DMS 273 treated with DMSO at 0.1 percent for 48 hours (cell line): ENCODE measurements around the gene CDC42SE1.

ENCODE experiments used
- DNase-seq: peaks from one replicate; lab custom pipeline; 2025; lab: John Stamatoyannopoulos, UW

The CDC42SE1 gene

DNA sequence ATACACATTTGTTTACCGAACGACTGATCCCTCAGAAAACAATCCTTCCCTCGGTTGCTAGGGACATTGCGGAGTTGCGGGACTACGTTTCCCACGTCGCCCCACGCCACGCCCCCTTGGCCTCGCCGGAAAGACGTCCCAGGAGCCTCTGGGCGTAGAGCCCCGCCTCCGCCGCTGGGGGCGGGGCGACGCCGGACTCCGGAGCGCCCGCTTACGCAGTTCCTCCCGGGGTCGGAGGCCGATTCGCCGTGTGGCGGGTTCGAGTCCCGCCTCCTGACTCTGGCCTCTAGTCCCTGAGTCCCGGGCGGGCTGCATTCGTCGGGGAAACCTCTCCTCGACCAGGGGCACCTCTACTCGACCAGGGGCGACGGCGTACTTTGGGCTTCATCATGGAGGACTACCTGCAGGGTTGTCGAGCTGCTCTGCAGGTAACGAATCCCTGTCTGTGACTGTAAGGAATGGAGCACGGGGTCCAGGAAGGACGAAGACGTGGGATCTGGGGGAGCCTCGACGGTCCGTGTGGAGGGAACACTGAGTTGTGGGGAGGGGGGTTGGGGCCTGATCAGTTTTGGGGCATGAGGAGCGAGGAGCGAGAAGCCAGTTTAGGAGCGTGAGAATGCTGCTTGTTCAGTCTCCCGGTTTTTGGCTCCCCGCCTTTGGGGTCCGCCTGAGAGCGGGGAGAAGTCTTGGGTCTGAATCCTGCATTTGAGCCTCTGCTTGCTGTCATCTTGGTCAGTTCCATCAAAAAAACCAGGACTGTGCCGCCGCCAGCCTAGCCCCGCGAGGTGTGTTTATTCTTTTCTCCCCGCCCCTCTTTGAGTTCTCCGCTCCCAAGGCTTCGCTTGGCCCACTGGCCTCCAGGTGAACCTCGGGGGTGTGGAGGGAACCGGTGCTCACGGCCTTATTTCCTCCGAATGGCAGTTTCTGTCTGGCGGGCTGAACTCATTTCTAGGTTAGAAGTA lies 50.9 kb downstream of the CDC42SE1 start, which contains the start of gene PRUNE1:
Gene PRUNE1, plus strand, starts transcription at position 206 of the 962 bp plus-strand sequence. Its CDS starts 184 bp downstream, at position 390.
- DNase-seq, result peak; percentile 100

DNA sequence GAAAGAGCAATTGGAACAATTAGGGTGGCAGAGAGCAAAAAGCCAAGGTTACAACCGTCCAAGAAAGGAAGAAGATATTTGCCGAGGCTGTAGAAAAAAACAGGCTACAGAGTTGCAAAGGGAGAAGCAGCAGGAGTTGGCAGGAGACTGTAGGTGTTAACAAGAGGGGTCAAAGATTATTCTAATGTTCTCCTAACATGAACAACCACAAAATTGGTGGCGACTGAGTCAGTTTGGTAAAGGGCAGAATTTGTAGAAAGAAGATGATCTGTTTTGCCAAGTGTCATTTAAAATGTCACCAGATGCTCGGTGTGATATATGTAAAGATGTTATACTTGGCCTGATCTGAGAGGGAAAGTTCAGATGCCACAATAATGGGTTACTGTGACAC lies 51.6 kb downstream of the CDC42SE1 start:
- no peak for DNase-seq

DNA sequence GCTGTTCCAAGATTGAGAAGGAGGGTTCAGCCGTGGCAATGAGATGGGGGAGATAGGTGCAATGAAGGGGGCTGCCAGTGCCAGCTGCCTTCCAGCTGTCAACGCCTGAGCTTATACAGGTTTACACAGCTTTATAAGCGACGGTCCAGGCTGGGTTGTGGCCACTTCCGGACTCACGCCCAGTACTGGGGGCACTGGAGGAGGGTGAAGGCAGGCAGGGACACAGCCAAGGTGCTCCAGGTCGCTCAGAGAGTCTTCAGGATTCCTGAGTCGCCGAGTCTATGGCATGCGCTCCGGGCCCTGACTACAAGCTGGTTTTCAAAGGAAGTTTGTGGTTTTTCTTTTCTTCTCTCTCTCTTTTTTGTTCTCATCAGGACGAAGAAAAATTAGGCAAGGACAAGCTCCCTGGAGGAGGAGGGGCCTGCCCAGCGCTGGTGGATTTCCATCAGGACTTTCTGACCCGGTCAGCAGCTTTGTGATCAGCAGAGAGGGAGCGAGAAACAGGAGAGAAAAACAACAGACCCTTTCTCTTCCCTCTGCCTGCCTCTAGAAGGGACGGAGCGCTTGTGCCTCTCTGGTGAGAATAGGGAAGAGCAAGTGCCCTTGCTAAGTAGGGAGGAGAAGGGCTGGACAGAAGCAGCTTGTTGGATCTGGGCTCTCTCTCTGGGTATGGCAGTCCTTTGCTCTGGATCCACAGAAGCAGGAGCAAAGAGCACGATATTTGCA lies 52.9 kb downstream of the CDC42SE1 start, which contains the start of gene MINDY1:
Gene MINDY1, minus strand, starts transcription at position 576 of the 726 bp plus-strand sequence. CDS start 4,285 bp downstream, outside the sequence.
- DNase-seq, result peak; percentile 100

DNA sequence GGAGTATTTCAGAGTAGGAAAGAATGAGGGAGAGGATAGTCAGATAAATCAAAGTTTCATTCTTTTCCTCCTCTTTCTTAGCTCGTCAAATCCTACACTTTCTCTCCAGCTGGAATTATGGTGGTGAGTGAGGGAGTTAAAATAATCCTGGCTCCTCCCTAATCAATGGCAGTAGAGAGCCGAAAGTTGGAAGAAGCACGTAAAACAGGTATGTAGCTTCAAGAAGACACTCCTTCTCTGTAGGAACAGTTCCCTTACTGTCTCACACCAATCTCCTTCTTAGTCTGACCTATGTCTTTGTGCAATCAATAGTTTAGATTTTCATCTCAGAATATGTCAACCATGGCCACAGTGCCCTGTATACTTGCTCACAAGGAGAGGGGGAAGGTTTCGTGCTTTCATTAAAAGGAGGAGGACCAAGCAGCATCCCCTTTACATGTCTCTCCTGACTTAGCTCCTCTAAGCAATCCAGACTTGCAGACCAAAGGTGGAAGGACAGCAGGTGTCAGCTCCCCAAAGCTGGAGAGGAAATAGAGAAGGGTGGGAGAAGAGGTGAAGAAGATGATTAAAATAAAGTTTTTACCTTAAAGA lies 53.6 kb downstream of the CDC42SE1 start:
- DNase-seq, result no peak

GRCh38 chr1:151003180-151003579 lies 56.2 kb downstream of the CDC42SE1 start:
- no peak for DNase-seq

DNA sequence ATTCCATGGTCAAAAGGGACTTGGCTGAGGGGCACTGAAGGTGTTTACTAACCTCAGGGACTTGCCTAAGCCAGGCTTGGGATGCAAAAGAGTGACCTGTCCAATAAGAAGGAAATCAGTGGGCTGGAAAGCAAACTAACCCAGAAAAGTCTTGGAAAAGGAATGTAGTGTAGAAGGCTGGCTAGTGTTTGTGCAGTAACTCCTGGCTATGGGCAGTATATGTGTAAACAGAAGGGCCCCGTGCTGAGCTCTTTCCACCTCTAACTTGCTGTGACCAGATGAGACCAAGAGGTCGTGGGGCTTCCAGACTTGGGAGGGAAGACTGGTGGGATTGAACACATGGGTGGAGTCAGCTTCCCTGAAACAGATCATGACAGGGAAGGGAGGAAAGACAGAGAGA lies 56.8 kb downstream of the CDC42SE1 start:
- no peak for DNase-seq

GRCh38 chr1:151002051-151002450 lies 57.4 kb downstream of the CDC42SE1 start:
- DNase-seq, result no peak

- DNase-seq, result no peak
Observed at GRCh38 chr1:151001602-151002001, 57.8 kb downstream of the CDC42SE1 start.
